ENCODE measurements around the gene ZBTB18. TPM values are rescaled to one million over a fixed set of nuclear protein-coding genes. Genes with fewer than 3 reads are reported as not detected.

The ZBTB18 gene
- total RNA-seq, 1 experiment from 2014 or later: 1.8 TPM

GRCh38 chr1:244080343-244080929 is 29.4 kb downstream of the ZBTB18 start:
- H3K27me3 ChIP-seq (ENCODE audit: insufficient read depth, low read length): peaks cover 63% of the 10 kb centered on the region
- POLR2A ChIA-PET: no interaction called here
- intact Hi-C loops (cut with micrococcal nuclease): no loop called here

More at GRCh38 chr1:244080343-244080929, 29.4 kb downstream of the ZBTB18 start:
- DNase-seq (ENCODE audit: low read depth, low spot score) (no peak), ATAC-seq (no peak)
- RAD21 ChIA-PET (ENCODE audit: low non-redundant PET in 1 of 2, low total read pairs in 2 of 2, uncharacterized antibody in 2 of 2, unreplicated experiment in 2 of 2): no interaction called here
- BruUV-seq (replicated peaks): no TSS peak
- H3K9ac ChIP-seq (ENCODE audit: low read length): no peak overlapping the region
- no peak overlapping the region for H3K27ac ChIP-seq (ENCODE audit: low read depth, low read length)
- no peaks in the 10 kb centered on the region for H3K4me1 ChIP-seq (ENCODE audit: control insufficient read depth in 1 of 2, insufficient read depth in 2 of 2, low read length in 2 of 2)
- no peak overlapping the region for H3K4me3 ChIP-seq (replicated peaks in 1 of 2; ENCODE audit: low read depth in 1 of 2, low read length in 2 of 2)
- H2AFZ ChIP-seq (ENCODE audit: low read depth, low read length, poor library complexity, severe bottlenecking): no peak overlapping the region
- no peaks in the 10 kb centered on the region for H4K20me1 ChIP-seq (ENCODE audit: insufficient read depth)
- H3K36me3 ChIP-seq (ENCODE audit: control insufficient read depth in 1 of 2, insufficient read depth in 2 of 2, low read length in 2 of 2): no peaks in the 10 kb centered on the region
- H3K4me2 ChIP-seq (ENCODE audit: low read length): no peak overlapping the region
- H3K9me3 ChIP-seq (ENCODE audit: control insufficient read depth in 1 of 2, insufficient read depth in 1 of 2, low read depth in 1 of 2, low read length in 2 of 2): no peaks in the 10 kb centered on the region
- TF ChIP-seq CEBPB (IDR thresholded peaks at IDR 0.05; ENCODE audit: low read depth) (no peak), POLR2A (IDR thresholded peaks at IDR 0.05; ENCODE audit: borderline replicate concordance, extremely low read depth, insufficient read depth, insufficient read length) (no peak), ELF1 (IDR thresholded peaks at IDR 0.05; ENCODE audit: borderline replicate concordance, low read depth) (no peak), YY1 (IDR thresholded peaks at IDR 0.05; ENCODE audit: extremely low read depth, insufficient replicate concordance, low read depth, low read length) (no peak), EGR1 (IDR thresholded peaks at IDR 0.05; ENCODE audit: low read depth) (no peak), TCF7L2 (IDR thresholded peaks at IDR 0.05; ENCODE audit: borderline replicate concordance, extremely low read depth, insufficient read depth, insufficient read length) (no peak), ATF3 (IDR thresholded peaks at IDR 0.05) (no peak), SRF (IDR thresholded peaks at IDR 0.05; ENCODE audit: low read depth) (no peak), SP1 (IDR thresholded peaks at IDR 0.05; ENCODE audit: low read depth) (no peak), ZBTB33 (IDR thresholded peaks at IDR 0.05; ENCODE audit: extremely low read depth, insufficient replicate concordance, low read length) (no peak), EZH2 (IDR thresholded peaks at IDR 0.05) (no peak), EZH2phosphoT487 (IDR thresholded peaks at IDR 0.05; ENCODE audit: borderline replicate concordance) (no peak), MAX (IDR thresholded peaks at IDR 0.05) (no peak), CTCF (IDR thresholded peaks at IDR 0.05 in 2 of 3, conservative IDR thresholded peaks at IDR 0.05 in 1 of 3; ENCODE audit: borderline replicate concordance in 1 of 3, insufficient read depth in 1 of 3, low read depth in 2 of 3, low read length in 2 of 3) (no peak), FOSL1 (IDR thresholded peaks at IDR 0.05; ENCODE audit: low read depth) (no peak)
- CTCF ChIA-PET: no interaction called here
- no peaks in the 10 kb centered on the region for H3K79me2 ChIP-seq (ENCODE audit: insufficient read depth, low read length)
- H3K9me2 ChIP-seq (ENCODE audit: insufficient read depth): no peaks in the 10 kb centered on the region

All from HCT116 (cell line).